SH-SY5Y (cell line): ENCODE results near the gene ANKK1.
A peak's percentile ranks its signal among the peaks of the same experiment; 100 is the strongest.

ENCODE experiments used
- GATA2 ChIP-seq: IDR thresholded peaks from 2 replicates; pipeline ENCODE4 v1.6.1; 2011; ENCODE audit warnings: mild to moderate bottlenecking, low read depth, low read length
- GATA3 ChIP-seq: IDR thresholded peaks from 2 replicates; pipeline ENCODE4 v1.6.1; 2011; ENCODE audit warnings: low read depth, mild to moderate bottlenecking, low read length, moderate library complexity

The ANKK1 gene

DNA sequence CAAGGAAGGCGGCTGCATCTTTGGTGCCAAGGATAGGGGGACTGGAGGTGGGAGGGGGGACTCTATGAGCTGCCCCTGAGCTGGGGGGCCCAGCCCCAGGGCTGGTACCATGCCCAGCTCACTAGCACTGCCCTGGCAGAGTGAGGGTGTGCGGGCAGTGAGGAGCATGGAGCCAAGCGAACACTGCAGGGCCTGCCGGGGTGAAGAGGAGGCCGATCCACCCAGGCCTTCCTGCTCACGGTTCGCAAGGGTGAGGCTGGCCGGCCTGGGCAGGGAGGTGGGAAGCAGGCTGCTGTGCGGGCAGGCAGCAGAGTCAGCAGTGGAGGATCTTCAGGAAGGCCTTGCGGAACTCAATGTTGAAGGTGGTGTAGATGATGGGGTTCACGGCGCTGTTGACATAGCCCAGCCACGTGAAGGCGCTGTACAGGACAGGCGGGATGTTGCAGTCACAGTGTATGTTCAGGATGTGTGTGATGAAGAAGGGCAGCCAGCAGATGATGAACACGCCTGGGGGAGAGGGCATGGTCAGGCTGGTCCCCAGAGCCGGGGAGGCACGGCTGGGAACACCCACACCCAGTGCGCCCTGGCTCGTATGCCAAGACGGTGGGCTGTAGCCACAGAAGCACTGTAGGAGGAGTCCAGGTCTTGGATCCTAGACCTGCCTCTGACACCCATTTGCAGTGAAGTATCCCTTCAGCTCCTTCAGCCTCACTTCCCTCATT, 23.0 kb downstream of the ANKK1 start:
- no peak for TF ChIP-seq GATA2
- TF ChIP-seq GATA3: no peak

DNA sequence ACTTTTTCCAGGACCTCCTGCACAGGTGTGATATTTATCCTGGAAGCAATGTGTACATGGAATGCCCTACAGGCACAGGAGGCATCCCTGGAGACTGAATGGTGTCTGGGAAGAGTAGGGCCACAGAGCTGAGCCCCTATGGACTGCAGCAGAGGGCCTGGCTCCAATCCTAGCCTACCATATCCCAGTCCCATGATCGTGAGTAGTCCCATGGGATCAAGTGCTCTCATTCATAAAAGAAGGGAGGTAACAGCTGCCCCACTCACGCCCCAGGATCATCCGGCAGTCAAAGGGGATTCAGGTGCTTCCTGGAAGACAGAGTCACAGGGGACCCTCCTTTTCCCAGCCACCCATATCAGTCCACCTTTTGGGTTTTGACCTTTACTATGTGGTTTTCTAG, 24.0 kb downstream of the ANKK1 start:
- TF ChIP-seq GATA3 (no peak), GATA2 (no peak)

DNA sequence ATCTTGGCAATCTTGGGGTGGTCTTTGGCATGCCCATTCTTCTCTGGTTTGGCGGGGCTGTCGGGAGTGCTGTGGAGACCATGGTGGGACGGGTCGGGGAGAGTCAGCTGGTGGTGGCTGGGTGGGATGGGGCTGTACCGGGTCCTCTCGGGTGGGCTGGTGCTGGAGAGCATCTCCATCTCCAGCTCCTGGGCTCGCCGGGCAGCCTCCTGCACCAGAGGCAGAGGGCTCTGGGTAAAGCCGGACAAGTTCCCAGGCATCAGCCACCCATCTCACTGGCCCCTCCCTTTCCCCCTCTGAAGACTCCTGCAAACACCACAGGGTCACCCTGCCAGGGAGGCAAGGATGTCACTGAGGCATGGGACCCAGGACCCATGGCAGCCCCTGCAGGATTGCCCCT, 25.1 kb downstream of the ANKK1 start:
- TF ChIP-seq GATA3: no peak
- TF ChIP-seq GATA2: no peak

DNA sequence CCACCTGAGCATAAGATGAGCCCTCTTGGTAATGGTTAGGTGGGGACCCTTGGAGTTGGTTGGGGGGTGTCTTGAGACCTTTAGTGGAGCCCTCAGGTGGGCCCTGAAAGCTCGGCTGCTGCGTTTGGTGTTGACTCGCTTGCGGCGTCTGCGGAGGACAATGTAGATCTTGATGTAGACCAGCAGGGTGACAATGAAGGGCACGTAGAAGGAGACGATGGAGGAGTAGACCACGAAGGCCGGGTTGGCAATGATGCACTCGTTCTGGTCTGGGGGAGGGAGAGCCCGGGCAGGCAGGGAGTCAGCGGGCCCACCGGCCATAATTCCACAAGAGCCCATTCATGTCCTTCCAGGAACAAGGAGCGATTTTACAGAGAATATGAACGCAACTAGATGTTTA, 27.8 kb downstream of the ANKK1 start:
- TF ChIP-seq GATA3: no peak
- no peak for TF ChIP-seq GATA2

DNA sequence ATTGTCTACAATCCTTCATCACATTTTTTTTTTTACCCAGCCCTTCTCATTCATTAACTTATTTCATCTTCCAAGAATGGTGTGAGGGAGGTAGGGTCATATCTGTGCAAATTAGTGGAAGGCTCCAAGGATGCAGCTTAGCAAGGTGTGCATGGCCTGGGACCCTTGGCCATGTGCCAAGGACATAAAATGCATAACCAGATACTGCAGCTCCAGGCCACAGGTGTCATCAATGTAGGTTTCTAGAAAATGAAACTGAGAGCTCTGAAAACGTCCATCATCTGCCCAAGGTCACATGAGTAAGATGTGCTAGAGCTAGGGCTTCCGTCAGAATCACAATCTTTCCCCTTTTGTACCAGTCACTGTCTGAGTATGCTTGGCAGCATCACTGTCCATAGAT, 29.8 kb downstream of the ANKK1 start:
- TF ChIP-seq GATA3: no peak
- no peak for TF ChIP-seq GATA2

DNA sequence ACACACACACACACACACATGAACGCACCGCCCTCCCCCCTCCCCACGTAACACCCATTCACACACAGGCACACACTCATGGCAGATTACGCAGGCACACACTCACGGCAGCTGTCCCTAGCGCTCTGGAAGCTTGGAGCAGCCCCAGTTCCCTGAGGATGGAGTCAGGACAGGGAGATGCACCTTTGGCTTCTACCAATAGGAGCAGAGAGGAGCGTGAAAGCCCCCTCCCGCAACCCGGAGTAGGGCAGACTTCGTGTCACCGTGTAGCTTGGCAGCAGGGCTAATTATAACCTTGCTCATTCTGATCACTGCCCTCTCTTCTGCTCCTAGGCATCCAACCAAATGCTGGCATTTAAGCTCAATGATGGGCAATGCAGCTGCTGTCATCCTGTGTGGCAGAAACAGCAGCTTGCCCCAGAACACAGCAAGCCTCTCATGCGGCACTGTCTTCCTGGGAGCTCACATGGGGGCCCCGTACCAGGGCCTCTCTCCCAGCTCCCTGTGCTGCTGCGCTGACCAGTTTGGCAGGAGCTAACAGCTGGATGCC, 31.9 kb downstream of the ANKK1 start:
- TF ChIP-seq GATA2: no peak
- TF ChIP-seq GATA3: no peak

DNA sequence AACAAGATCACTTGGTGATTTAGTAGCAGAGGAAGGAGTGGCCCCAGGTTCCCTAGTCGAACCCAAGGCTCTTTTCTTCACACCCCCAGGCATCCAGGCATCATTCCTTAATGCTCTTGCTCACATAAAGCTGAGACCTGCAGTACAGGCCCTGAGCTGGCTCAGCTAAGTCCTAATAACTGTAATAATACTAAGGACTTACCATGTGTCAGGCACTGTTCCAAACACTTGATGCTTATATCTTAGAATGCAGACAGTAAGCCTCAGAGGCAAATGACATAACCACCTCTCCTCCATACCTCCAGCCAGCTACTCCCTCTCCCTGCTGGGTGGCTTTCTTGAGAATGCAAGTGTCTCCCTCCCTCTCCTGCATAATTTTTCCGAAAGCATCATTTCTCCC, 33.2 kb downstream of the ANKK1 start:
- TF ChIP-seq GATA3 (no peak), GATA2 (no peak)

DNA sequence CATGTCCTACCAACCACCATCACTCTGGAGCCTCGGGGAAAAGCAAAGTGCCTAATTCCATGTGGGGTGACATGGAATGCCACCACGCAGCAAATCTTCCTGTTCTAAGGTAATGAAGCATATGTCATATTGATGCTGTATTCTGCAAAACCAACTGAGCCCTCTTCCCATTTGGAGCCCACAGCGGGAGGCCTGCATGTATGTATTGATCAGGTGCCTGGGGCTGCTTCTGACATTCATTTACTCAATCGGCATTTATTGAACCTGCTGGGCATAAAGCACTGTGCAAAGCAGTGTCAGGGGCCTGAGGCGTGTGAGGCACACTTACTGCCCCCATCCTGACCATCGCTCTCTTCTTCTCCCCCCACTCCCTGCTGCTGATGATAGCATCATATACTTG, 39.1 kb downstream of the ANKK1 start:
- TF ChIP-seq GATA3 (no peak), GATA2 (no peak)

DNA sequence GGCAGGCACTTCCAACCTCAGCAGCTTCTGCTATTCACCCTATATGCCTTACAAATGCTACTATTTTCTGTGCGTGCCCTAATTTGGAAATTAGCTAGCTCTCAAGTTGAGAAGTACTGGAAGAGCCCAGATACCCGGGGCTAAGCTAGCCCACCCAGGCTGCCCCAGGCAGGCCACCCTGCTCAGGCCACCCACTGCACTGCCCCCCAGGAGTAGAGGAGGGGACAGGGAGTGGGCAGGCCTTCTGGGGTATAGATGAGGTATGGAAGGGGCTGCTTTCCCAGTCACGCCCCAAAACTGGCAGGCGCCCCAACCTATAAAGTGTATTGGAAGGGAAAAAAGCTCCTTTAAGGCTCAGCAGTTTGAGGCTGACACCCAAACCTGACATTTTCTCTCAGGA, 44.2 kb downstream of the ANKK1 start:
- no peak for TF ChIP-seq GATA3
- no peak for TF ChIP-seq GATA2

DNA sequence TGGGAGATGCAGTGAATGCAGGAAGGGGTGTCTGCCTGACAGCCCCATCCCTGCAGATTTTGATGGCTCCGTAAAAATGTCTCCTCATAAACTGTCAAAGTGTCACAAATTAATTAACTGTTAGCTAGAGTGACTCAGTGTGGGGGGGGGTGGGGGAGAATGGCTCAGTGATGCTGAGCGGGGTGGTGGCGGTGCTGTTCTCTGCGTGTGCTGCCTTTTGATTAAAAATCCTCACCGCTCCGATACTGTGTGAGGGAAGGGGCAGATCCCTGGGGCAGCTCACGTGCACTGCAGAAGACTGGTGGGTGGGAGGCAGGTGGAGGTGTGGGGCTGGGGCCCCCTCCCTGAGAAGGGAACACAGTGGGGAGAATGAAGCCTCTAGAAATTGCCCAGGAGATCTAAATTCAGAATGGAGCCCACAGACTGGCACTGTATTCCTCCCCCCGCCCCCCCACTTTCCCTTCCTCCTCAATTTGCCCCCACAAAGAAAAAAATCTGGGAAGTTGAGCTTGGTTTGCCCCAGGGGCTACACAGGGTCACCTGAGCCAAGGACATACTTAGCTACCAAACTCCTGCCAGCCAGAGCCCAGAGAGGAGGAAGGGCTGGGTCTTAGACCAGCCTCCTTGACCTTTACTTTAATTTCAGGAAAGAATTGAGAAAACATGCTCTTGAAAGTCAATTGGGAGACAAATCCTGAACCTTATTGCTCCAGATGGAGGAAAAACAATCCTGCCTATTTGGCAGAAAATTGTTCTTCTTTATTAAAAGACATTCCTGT, 47.8 kb downstream of the ANKK1 start:
- TF ChIP-seq GATA3: no peak

DNA sequence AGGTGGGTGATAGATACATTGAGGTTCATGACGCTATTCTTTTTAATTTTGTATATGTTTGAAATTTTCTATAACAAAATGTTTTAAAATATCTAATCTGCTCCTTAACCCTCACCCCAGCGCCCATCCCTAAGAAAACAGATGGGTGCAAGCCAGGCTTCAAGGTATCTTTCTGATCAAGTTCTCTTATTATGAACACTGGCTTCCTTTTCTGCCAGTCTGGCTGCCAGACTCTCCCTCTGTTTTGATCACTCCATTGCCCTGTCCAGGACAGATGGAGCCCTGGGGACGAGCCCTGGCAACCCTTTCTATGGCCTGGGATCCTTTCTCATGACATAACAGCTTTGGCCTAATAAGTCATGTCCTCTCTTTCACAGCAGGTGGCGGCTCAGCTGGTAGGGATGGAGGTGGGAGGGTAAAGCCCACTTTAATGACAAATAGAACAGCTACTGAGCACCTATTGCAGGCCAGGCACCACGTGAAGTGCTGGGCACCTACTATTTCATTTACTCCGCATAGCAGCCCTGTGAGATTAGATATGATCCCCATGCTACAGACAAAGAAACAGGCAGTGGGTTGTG, 49.2 kb downstream of the ANKK1 start:
- TF ChIP-seq GATA3 (no peak; the same call in 1 of the 2 replicates), GATA2 (peak; percentile 75)

DNA sequence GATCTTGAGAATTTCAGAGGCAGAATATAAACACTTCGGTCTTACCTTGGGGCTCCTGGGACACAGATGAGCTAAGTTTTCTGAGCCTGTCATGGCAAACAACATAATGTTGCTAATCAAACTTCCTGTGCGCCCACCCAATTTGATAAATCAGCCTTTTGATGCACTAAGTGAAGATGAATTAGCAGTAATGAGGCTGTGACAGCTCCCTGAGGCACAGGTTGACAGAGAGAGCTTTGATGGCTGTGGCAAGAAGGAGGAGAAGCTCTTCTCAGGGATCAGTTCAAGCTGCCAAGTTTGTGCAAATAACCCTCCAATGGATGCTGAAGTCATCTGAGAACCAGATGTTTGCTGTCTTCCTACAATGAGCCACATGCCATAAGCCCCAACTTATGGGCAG, 53.2 kb downstream of the ANKK1 start:
- TF ChIP-seq GATA3 (no peak), GATA2 (no peak)

DNA sequence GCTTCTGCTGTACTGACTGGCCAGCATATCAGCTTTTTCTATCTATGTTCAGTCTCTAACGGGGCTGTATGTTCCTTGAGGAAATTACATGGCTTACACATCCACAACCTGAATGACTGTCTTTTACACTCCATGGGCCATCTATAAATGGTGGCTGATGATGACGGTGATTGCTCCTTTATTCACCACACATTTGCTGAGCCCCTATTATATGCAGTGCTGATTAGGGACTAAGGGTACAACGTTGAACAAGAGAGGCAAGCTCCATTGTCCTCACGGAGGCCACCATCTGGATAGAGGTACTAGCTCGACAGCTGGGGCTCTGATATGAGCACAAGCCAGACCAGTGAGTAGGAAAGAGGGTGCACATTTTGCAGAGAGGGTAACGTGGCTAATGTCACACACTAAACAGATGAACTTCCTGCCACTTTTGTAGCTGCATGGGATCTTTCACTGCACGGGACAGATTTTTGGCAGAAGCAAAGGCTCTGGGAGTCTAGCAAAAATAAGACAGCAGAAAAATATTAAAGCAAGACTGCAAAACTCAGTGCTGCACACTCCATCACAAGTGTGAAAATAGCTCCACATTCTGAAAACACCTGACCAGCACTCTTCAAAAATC, 57.0 kb downstream of the ANKK1 start:
- TF ChIP-seq GATA2: no peak
- no peak for TF ChIP-seq GATA3

DNA sequence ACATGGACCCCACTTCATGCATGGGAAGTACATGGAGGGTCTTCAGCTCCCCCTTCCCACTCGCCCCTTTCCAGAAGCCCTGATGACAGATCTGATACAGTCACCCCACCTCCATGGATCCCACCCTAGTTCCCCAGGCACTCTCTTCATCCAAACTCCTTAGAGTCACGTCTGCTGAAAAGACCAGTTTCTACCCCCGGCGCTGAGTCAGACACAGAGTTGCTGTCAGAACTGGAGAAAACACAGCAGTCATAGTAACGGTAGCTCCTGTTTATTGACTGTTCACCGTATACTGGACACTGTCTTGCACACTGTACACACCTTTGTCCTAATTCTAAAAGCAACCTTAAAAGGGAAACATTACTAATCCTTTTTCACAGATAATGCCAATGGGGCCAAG, 58.5 kb downstream of the ANKK1 start:
- TF ChIP-seq GATA3 (no peak), GATA2 (no peak)

DNA sequence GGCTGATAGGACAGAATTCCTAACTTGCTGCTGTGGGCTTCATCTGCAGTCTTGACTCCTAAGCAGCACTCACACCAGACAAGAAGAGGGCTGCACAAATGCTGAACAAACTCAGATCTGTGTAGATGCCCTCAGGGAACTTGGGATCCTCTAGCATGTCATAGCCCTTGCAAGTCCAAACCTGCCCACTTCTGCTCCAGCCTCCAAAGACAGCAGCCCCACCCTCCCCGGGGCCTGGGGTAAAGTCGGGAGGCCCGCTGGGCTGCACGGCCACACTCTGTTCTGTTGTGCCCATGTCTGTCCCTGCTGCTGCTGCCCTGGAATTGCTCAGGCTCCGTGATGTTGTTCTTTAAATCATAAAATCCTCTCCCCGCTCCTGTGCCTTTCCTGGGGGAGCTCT, 59.4 kb downstream of the ANKK1 start:
- TF ChIP-seq GATA2 (no peak), GATA3 (no peak)
